Stomach (tissue), 9 donors: ENCODE data around the gene IL2RA. TPM values are rescaled to one million over a fixed set of nuclear protein-coding genes. Genes with fewer than 3 reads are reported as not detected.

Experiments
- DNase-seq, 2 donors: peaks; one replicate each; pipeline versions ENCODE4 v3.0.0 to v3.0.0-alpha.2; 2013 to 2019
- H3K27ac ChIP-seq, 5 donors: fragments of 200-600 bp in 4 of 5; sonication (generic) in 4 of 5; one replicate each; pipeline ENCODE4 v1.5.1; 2013 to 2019; ENCODE audit warnings: mild to moderate bottlenecking in 1 of 5, moderate library complexity in 1 of 5
- H3K27me3 ChIP-seq, 3 donors: fragments of 200-600 bp; sonication (generic); one replicate each; pipeline ENCODE4 v1.5.1; 2017 to 2019; ENCODE audit warnings: mixed run types in 1 of 3
- H3K36me3 ChIP-seq, 4 donors: fragments of 200-600 bp; sonication (generic); 1 replicate in 3 of 4; 2 replicates in 1 of 4; pipeline ENCODE4 v1.5.1; 2016 to 2019
- H3K4me1 ChIP-seq, 4 donors: fragments of 200-600 bp; sonication (generic); one replicate each; pipeline ENCODE4 v1.5.1; 2016 to 2019
- H3K4me3 ChIP-seq, 4 donors: fragments of 200-600 bp; sonication (generic) in 3 of 4; one replicate each; pipeline ENCODE4 v1.5.1; 2016 to 2019; ENCODE audit warnings: mild to moderate bottlenecking in 1 of 4
- H3K9me3 ChIP-seq, 4 donors: fragments of 200-600 bp; sonication (generic); one replicate each; pipeline ENCODE4 v1.5.1; 2016 to 2019
- EP300 ChIP-seq: sonication (generic); formaldehyde crosslinking; IDR thresholded peaks from one replicate; pipeline ENCODE4 v1.6.1; 2017; ENCODE audit warnings: antibody characterized with exemption
- POLR2A ChIP-seq, 4 donors: fragments of 450-650 bp; IDR thresholded peaks; one replicate each; pipeline ENCODE4 v1.6.1; 2016; ENCODE audit warnings: antibody characterized with exemption in 4 of 4, control low read depth in 2 of 4, mild to moderate bottlenecking in 1 of 4, moderate library complexity in 1 of 4
- POLR2AphosphoS5 ChIP-seq, 3 donors: sonication (generic); formaldehyde crosslinking; IDR thresholded peaks; one replicate each; pipeline ENCODE4 v1.6.1; 2016; ENCODE audit warnings: antibody characterized with exemption in 3 of 3
- WGBS, 5 donors: extraction: QIAGEN DNeasy Blood & Tissue Kit in 3 of 5; methylation state at CpG; one replicate each; pipeline versions ENCODE4 v1.1.5 to v1.1.7; 2013 to 2018; 5-methylcytosine and 5-hydroxymethylcytosine counted together
- intact Hi-C: fragments of 100-400 bp; cut with DNase I; formaldehyde crosslinking; loops from one replicate; pipeline ENCODE4 v1.15.1; 2023; ENCODE audit warnings: low total_unique reads
- polyA plus RNA-seq, 3 donors: library from polyadenylated mRNA; stranded (reverse); fragments of 200-250 nt; gene quantifications; one replicate each; pipeline ENCODE4 v1.2.3, GENCODE V29; 2013
- total RNA-seq, 5 donors: library from RNA; depleted of rRNA; stranded (reverse); fragments of >200 nt; gene quantifications; one replicate each; pipeline versions ENCODE4 v1.1.0 to v1.2.3, GENCODE V29; 2014 to 2016
- TF ChIP-seq, protein P1 (sequence below), 7 experiments: fragments of 450-650 bp in 4 of 7; fragments of 200-600 bp in 3 of 7; sonication (generic) in 3 of 7; IDR thresholded peaks; one replicate each; pipeline ENCODE4 v1.5.1; 2016 to 2019; ENCODE audit warnings: antibody characterized with exemption in 7 of 7, control low read depth in 2 of 7, mild to moderate bottlenecking in 1 of 7
- donor health status: healthy with polysubstance abuse.
- donor health status: Bipolar disorder and iron deficiency.
- donor health status: healthy.

IL2RA gene
- total and polyA plus RNA-seq, 8 donors, result 0.45 to 2.3 (median 0.95) TPM; not detected in 2

DNA sequence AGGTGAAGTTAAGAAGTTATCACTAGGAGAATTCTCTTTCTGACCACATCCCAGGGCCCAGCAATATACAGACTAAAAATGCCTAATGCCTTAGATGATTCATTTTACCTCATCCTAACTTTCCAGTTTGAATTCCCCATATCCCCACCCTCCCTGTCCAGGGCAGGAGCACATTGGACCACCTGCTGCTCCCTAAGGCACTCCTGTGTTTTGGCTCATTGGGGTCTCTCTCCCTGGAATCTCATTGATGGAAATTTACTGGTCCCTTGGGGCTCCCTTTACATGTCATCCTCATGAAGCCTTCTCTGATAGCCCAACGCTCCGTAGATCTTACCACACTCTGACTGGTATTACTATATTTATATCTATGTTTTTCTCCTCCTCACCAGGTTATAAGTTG is 2.7 kb downstream of the IL2RA start:
- Histone ChIP-seq H3K4me1 (peaks cover 0 to under 1% (median 0%) of the 10 kb centered on the region in 4 donors), H3K4me3 (no peak overlapping the region), H3K9me3 (no peaks in the 10 kb centered on the region), H3K27me3 (no peaks in the 10 kb centered on the region), H3K36me3 (no peaks in the 10 kb centered on the region), H3K27ac (no peak overlapping the region)
- WGBS, 5 donors, result 80 to 97% (median 88%) methylated on average over 2 of the region's 2 CpGs
- TF ChIP-seq, protein P1, sequence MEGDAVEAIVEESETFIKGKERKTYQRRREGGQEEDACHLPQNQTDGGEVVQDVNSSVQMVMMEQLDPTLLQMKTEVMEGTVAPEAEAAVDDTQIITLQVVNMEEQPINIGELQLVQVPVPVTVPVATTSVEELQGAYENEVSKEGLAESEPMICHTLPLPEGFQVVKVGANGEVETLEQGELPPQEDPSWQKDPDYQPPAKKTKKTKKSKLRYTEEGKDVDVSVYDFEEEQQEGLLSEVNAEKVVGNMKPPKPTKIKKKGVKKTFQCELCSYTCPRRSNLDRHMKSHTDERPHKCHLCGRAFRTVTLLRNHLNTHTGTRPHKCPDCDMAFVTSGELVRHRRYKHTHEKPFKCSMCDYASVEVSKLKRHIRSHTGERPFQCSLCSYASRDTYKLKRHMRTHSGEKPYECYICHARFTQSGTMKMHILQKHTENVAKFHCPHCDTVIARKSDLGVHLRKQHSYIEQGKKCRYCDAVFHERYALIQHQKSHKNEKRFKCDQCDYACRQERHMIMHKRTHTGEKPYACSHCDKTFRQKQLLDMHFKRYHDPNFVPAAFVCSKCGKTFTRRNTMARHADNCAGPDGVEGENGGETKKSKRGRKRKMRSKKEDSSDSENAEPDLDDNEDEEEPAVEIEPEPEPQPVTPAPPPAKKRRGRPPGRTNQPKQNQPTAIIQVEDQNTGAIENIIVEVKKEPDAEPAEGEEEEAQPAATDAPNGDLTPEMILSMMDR (IDR thresholded peaks at IDR 0.05), result no peak
- no peak for TF ChIP-seq POLR2AphosphoS5 (IDR thresholded peaks at IDR 0.05)
- intact Hi-C loops, result no loop called here
- DNase-seq, result no peak

DNA sequence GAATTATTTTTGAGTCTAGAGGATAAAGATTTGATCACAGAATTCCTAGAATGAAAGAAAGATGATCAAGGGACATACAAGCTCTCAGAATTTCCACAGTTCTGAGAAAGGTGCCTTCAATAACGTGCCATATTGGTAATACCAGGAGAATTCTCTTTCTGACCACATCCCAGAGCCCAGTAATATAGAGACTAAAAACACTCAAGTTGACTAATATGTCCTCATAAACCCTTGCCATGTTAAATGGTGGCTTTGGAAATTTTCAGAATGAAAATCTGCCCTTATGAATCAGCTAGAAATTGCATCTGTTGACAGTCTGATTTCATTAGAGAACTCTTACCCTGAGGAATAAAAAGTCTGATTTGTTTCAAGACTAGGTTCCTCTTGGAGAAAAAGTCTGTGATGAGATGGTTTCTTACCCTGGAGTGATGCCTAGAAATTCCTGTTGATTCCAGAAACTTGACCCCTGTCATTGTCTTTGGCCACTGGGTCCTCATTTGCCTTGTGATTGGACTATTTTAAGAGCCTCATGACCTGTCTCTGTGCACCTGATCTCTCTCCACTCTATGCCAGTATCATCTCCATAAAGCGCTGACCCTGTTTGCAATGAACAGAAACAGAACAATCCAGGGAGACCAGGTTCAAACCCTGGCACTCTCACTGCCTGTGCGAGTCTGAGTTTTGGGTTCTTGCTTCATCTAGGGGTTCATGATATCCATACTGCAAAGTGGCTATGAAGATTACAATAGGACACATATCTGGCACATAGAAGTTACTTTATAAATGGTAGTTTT is 3.3 kb downstream of the IL2RA start:
- H3K36me3 ChIP-seq, result no peaks in the 10 kb centered on the region
- TF ChIP-seq, protein P1 (IDR thresholded peaks at IDR 0.05), result no peak
- TF ChIP-seq EP300 (no peak), POLR2AphosphoS5 (IDR thresholded peaks at IDR 0.05) (no peak), POLR2A (IDR thresholded peaks at IDR 0.05) (no peak)
- intact Hi-C loops, result no loop called here
- H3K4me1 ChIP-seq, result peaks cover 2 to 7% (median 5%) of the 10 kb centered on the region in 4 donors
- DNase-seq, result peak in 1 of 2 donors; percentile 8
- no peaks in the 10 kb centered on the region for H3K9me3 ChIP-seq
- no peak overlapping the region for H3K4me3 ChIP-seq
- no peaks in the 10 kb centered on the region for H3K27me3 ChIP-seq
- H3K27ac ChIP-seq, result no peak overlapping the region
- WGBS, 5 donors, result 81 to 90% (median 88%) methylated on average over 3 of the region's 3 CpGs

DNA sequence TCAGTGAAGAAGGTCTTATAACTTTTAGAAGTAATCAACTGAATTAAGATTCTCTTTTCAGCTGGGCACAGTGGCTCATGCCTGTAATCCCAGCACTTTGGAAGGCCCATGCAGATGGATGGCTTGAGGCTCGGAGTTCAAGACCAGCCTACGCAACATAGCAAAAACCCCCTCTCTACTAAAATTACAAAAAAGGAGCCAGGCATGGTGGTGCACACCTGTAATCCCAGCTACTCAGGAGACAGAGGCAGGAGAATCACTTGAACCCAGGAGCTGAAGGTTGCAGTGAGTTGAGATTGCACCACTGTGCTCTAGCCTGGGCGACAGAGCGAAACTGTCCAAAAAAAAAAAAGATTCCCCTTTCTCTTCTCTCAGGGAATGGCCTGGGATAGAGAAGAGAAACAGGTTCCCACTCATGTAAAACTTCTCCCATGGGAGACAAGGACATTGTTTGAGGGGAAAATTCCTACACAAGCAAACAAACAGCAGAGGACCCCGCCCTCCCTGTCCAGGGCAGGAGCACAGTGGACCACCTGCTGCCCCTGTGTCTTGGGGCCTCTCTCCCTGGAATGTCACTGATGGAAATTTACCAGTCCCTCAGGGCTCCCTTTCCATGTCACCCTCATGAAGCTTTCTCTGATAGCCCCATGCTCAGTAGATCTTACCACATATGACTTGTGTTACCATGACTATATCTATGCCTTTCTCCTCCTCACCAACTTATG is 5.6 kb downstream of the IL2RA start:
- H3K27me3 ChIP-seq, result no peaks in the 10 kb centered on the region

DNA sequence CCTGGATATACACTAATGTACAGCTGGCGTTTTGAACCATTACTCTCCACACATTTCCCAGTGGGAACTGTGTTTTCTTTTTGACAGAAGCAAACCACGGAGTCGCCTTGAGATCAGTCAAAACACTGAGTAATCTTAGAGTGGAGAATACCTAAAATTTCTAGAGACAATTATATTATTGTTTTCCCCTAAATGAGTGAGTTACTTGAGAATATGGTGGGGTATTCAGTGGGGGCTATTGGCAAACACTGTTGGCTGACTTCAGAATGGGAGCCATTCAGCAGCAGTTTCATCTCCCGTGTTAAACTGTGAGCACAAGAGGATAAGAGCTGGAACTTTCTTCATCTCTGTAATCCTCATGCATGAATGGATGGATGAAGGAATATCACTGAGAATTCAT is 6.2 kb downstream of the IL2RA start:
- DNase-seq, result no peak
- Histone ChIP-seq H3K27ac (no peak overlapping the region), H3K4me3 (no peak overlapping the region), H3K36me3 (no peaks in the 10 kb centered on the region), H3K4me1 (peaks cover 4 to 34% (median 29%) of the 10 kb centered on the region in 4 donors), H3K27me3 (no peaks in the 10 kb centered on the region), H3K9me3 (no peaks in the 10 kb centered on the region)
- intact Hi-C loops, result no loop called here
- no peak for TF ChIP-seq POLR2A (IDR thresholded peaks at IDR 0.05)
- TF ChIP-seq, protein P1 (IDR thresholded peaks at IDR 0.05), result no peak
- no peak for TF ChIP-seq POLR2AphosphoS5 (IDR thresholded peaks at IDR 0.05)
- TF ChIP-seq EP300, result no peak
- 77 to 82% (median 79%) methylated on average over 4 of the region's 4 CpGs for WGBS, 5 donors

More for the DNA sequence above, 5.6 kb downstream of the IL2RA start:
- no peak overlapping the region for H3K27ac ChIP-seq
- H3K9me3 ChIP-seq, result no peaks in the 10 kb centered on the region
- TF ChIP-seq, protein P1 (IDR thresholded peaks at IDR 0.05), result no peak
- no peak for TF ChIP-seq EP300
- no peak for TF ChIP-seq POLR2AphosphoS5 (IDR thresholded peaks at IDR 0.05)
- no peak for TF ChIP-seq POLR2A (IDR thresholded peaks at IDR 0.05)
- peaks cover 4 to 27% (median 24%) of the 10 kb centered on the region in 4 donors for H3K4me1 ChIP-seq
- DNase-seq, result peak in 1 of 2 donors; percentile 10
- no peak overlapping the region for H3K4me3 ChIP-seq
- intact Hi-C loops, result no loop called here
- WGBS, 5 donors, result 88 to 94% (median 92%) methylated on average over 5 of the region's 5 CpGs
- H3K36me3 ChIP-seq, result no peaks in the 10 kb centered on the region
